NOMO-1 treated with dmso at 0.1 percent for 144 hours (cell line): ENCODE measurements around the gene HOXC6.
"Not testable (repeated sequence)": the region's sequence is repeated elsewhere in the genome, so short reads cannot be mapped to it uniquely, and the experiment has no call there.

ENCODE experiments used
- DNase-seq: peaks from one replicate; lab custom pipeline; 2025; ENCODE audit not compliant: unreplicated experiment; lab: John Stamatoyannopoulos, UW

HOXC6 gene

GRCh38 chr12:54038284-54038870 is 10.1 kb downstream of the HOXC6 start:
- DNase-seq: no peak

- DNase-seq: no peak
Observed at GRCh38 chr12:54038871-54039414, 10.7 kb downstream of the HOXC6 start.

- no peak for DNase-seq
Observed at GRCh38 chr12:54039417-54040147, 11.3 kb downstream of the HOXC6 start.

- no peak for DNase-seq
Observed at GRCh38 chr12:54040148-54040494, 11.9 kb downstream of the HOXC6 start.

- no peak for DNase-seq
Observed at GRCh38 chr12:54040648-54041047, 12.4 kb downstream of the HOXC6 start.

GRCh38 chr12:54041097-54041690 is 13.0 kb downstream of the HOXC6 start:
- no peak for DNase-seq

- not testable (repeated sequence) for DNase-seq
Observed at GRCh38 chr12:54042033-54042432, 13.8 kb downstream of the HOXC6 start.

GRCh38 chr12:54042970-54043853 is 15.0 kb downstream of the HOXC6 start:
- DNase-seq: no peak

GRCh38 chr12:54044425-54045103 is 16.3 kb downstream of the HOXC6 start:
- no peak for DNase-seq

GRCh38 chr12:54045401-54045800 is 17.2 kb downstream of the HOXC6 start:
- no peak for DNase-seq

GRCh38 chr12:54045868-54046521 is 17.8 kb downstream of the HOXC6 start:
- no peak for DNase-seq

GRCh38 chr12:54046809-54047159 is 18.5 kb downstream of the HOXC6 start:
- DNase-seq: no peak

GRCh38 chr12:54047160-54047963 is 19.1 kb downstream of the HOXC6 start:
- DNase-seq: no peak

- DNase-seq: no peak
Observed at GRCh38 chr12:54047964-54048303, 19.7 kb downstream of the HOXC6 start.

- DNase-seq: no peak
Observed at GRCh38 chr12:54048406-54049093, 20.3 kb downstream of the HOXC6 start.

GRCh38 chr12:54049108-54049507 is 20.9 kb downstream of the HOXC6 start:
- no peak for DNase-seq

GRCh38 chr12:54050482-54050810 is 22.2 kb downstream of the HOXC6 start:
- no peak for DNase-seq

- DNase-seq: no peak
Observed at GRCh38 chr12:54051026-54051842, 23.0 kb downstream of the HOXC6 start.
